ENCODE measurements around the gene IRF2.

GRCh38 chr4:184399512-184399908, 74.8 kb downstream of the IRF2 start:
- TF ChIP-seq CTCF (IDR thresholded peaks at IDR 0.05) = no peak
- no peak for TF ChIP-seq POLR2AphosphoS5 (IDR thresholded peaks at IDR 0.05)
- no peak for TF ChIP-seq POLR2A (IDR thresholded peaks at IDR 0.05; ENCODE audit: low read depth)
- TF ChIP-seq EP300 (IDR thresholded peaks at IDR 0.05) = no peak
